Natural killer cell treated with Interleukin-12 subunit alpha and Interleukin-12 subunit beta and Interleukin-15 and Interleukin-18, amount 100 ng/mL, for 72 hours (primary cell): ENCODE data around the gene JAG1. TPM values are rescaled to one million over a fixed set of nuclear protein-coding genes. Genes with fewer than 3 reads are reported as not detected.

Experiments used
- ATAC-seq, 2 donors: fragments of 150-1000 bp; cut with Tn5 transposase in 1 of 2; sonication (Bioruptor Pico), chemical (Tn5 transposase) in 1 of 2; 2 replicates each; pipeline ENCODE4 v1.10.0; 2021
- DNase-seq: peaks from one replicate; pipeline ENCODE4 v3.0.0; 2022; ENCODE audit warnings: low spot score
- H3K27ac Mint-ChIP-seq, 2 donors: 1 replicate in 1 of 2; 2 replicates in 1 of 2; pipeline ENCODE4 v1.8.0; 2022; ENCODE audit warnings: mixed read lengths in 2 of 2, mild to moderate bottlenecking in 1 of 2, moderate library complexity in 1 of 2
- H3K27me3 Mint-ChIP-seq, 2 donors: 1 replicate in 1 of 2; 2 replicates in 1 of 2; pipeline ENCODE4 v1.8.0; 2022; ENCODE audit warnings: mixed read lengths in 2 of 2
- H3K36me3 Mint-ChIP-seq: one replicate; pipeline ENCODE4 v1.8.0; 2022; ENCODE audit warnings: mixed read lengths
- H3K4me1 Mint-ChIP-seq, 2 donors: 1 replicate in 1 of 2; 2 replicates in 1 of 2; pipeline ENCODE4 v1.8.0; 2022; ENCODE audit warnings: low read depth in 2 of 2, mixed read lengths in 2 of 2, mild to moderate bottlenecking in 1 of 2
- H3K4me3 Mint-ChIP-seq: one replicate; pipeline ENCODE4 v1.8.0; 2022; ENCODE audit warnings: mixed read lengths
- H3K9me3 Mint-ChIP-seq: 2 replicates; pipeline ENCODE4 v1.8.0; 2022; ENCODE audit warnings: mixed read lengths
- total RNA-seq, 2 donors: library from RNA; stranded (reverse); gene quantifications; one replicate each; pipeline ENCODE4 v1.2.3, GENCODE V29; 2022

The JAG1 gene
- total RNA-seq, 2 donors from 2014 or later: 0.28 to 0.64 TPM

DNA sequence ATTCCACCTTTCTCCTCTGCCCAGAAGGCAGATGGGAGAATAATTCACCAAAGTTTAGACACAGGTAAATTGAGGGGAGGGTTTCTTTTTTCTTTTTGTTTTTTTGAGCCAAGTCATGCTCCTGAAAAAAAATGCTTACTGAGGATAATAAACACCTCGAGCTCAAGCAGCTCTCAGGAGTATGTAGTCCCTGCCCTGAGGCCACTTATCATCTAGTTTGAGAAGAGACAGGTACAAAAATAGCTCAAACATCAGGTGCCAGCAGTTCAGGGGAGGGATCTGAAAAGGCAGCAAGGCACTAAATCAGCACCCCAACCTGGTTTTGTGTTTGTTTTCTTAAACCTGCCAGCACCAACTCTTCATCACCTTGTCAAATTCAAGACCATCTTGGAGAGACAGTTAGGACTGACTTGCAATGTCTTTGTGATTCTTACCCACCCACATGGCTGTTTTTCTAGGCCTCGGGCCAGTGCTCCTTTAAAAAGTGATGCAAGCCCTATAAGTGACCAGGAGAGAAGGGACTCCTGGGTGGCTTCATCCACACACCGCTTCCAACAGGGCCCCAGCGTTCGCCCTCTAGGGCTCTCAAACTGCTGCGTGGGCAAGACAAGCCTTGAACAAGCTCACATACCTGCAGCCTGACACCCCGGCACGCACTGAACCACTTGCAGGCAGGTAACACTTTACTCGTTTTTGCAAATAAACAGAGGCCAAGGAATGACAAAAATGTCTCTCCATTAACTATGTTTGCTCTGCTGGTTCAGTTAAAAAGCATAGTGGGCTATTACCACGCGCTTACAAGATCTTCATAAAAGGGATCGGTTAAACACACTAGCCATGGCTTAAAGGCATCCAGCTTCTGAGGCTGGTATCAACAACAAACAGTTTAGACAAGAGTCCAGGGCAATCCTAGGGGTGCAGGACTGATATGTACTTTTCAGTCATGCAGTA is 13.9 kb downstream of the JAG1 start:
- ATAC-seq: no peak

DNA sequence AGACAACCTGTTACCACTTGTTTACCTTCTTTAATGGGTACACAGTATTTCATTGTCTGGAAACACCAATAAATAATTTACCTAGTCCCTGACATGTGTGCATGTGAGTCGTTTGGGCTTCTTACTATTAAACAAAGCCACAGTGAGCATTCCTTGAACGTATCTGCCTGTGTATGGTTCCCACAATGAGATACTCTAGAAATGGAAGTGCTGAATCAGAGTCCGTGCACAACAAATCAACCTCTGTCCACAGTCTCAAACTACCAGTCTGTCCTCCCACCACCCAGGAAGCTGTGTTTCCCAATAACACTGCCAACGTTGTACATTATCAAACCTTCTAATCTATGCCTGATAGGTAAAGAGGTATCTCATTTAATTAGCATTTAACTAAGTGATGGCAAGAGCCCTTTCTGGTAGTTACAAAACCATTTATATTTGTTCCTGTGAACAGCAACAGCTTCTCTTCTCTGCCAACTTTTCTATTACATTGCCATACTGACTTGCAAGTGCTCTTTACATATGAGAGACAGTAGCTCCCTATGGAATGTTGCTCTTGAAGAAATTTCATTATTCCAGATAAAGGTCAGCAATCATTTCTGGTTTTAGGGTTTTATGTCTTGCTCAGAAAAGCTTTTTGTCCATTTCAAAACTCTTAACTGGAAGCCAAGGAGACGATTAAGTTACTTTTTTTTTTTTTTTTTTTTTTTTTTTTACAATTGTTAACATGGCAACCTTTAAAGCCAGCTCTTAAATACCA is 14.7 kb downstream of the JAG1 start:
- Mint-ChIP-seq H3K27me3 (peaks cover 11 to 12% of the 10 kb centered on the region in 2 donors), H3K4me3 (no peak overlapping the region)
- no peak for ATAC-seq

More for the DNA sequence above, 13.9 kb downstream of the JAG1 start:
- no peak for DNase-seq
- no peak overlapping the region for H3K4me3 Mint-ChIP-seq
- no peak overlapping the region for H3K27ac Mint-ChIP-seq
- peaks cover 12 to 19% of the 10 kb centered on the region in 2 donors for H3K27me3 Mint-ChIP-seq
- H3K36me3 Mint-ChIP-seq: no peaks in the 10 kb centered on the region
- peaks cover 0 to 3% of the 10 kb centered on the region in 2 donors for H3K4me1 Mint-ChIP-seq
- H3K9me3 Mint-ChIP-seq: no peaks in the 10 kb centered on the region

DNA sequence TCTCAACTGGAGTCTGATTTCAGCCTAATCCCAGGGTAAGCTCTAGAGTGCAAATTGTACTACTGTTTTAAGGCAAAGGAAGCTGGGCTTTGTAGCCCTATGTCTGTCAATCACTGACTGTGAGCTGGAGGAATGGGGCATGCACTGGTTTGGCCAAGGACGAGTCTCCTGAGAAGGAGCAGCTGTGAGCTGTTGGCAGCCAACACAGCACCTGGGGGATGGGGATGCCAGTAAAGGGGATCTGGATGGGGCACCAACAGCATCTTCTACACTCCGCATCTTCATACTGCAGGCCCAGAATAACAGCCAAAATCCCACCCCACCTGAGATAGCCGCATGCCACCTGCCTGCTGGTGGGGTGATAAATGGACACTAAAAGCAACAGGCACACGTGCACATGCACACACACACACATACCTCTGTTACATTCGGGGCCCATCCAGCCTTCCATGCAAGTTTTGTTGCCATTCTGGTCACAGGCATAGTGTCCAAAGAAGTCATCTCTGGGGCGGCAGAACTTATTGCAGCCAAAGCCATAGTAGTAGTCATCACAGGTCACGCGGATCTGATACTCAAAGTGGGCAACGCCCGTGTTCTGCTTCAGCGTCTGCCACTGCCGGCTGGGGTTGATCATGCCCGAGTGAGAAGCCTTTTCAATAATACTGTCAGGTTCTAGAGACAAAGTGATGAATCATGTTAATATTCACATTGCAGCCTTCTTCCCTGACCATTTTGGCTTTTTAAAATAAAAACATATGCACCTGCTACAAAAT is 15.6 kb downstream of the JAG1 start:
- no peaks in the 10 kb centered on the region for H3K9me3 Mint-ChIP-seq
- no peak overlapping the region for H3K4me3 Mint-ChIP-seq
- ATAC-seq (no peak), DNase-seq (no peak)
- H3K36me3 Mint-ChIP-seq: no peaks in the 10 kb centered on the region
- peaks cover 0 to 3% of the 10 kb centered on the region in 2 donors for H3K4me1 Mint-ChIP-seq
- H3K27ac Mint-ChIP-seq: no peak overlapping the region
- peaks cover 9 to 10% of the 10 kb centered on the region in 2 donors for H3K27me3 Mint-ChIP-seq

More for the DNA sequence above, 14.7 kb downstream of the JAG1 start:
- Mint-ChIP-seq H3K36me3 (no peaks in the 10 kb centered on the region), H3K27ac (no peak overlapping the region), H3K9me3 (no peaks in the 10 kb centered on the region), H3K4me1 (peaks cover 0 to 3% of the 10 kb centered on the region in 2 donors)
- no peak for DNase-seq

DNA sequence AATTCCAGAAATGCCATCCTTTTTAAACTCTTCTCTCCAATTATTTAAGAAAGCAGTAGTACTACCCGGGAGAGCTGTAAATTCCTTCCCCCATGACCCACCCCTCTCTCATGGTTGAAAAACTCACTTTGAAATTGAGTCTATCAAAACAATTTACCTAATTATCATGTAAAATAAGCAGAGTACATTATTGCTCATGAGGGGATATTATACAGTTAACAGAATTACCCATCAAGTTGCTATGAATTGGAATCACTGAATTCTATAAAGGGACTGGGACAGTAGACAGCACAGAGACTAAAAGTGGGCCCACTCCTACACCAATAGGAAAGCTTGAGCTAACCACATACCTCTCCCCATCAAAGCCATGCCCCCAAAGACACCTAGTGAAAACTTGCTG is 16.3 kb downstream of the JAG1 start:
- ATAC-seq (no peak), DNase-seq (no peak)
- no peak overlapping the region for H3K27ac Mint-ChIP-seq
- no peak overlapping the region for H3K4me3 Mint-ChIP-seq
- no peaks in the 10 kb centered on the region for H3K9me3 Mint-ChIP-seq
- H3K4me1 Mint-ChIP-seq: peaks cover 0 to 3% of the 10 kb centered on the region in 2 donors
- H3K27me3 Mint-ChIP-seq: peaks cover 7 to 9% of the 10 kb centered on the region in 2 donors
- H3K36me3 Mint-ChIP-seq: no peaks in the 10 kb centered on the region

DNA sequence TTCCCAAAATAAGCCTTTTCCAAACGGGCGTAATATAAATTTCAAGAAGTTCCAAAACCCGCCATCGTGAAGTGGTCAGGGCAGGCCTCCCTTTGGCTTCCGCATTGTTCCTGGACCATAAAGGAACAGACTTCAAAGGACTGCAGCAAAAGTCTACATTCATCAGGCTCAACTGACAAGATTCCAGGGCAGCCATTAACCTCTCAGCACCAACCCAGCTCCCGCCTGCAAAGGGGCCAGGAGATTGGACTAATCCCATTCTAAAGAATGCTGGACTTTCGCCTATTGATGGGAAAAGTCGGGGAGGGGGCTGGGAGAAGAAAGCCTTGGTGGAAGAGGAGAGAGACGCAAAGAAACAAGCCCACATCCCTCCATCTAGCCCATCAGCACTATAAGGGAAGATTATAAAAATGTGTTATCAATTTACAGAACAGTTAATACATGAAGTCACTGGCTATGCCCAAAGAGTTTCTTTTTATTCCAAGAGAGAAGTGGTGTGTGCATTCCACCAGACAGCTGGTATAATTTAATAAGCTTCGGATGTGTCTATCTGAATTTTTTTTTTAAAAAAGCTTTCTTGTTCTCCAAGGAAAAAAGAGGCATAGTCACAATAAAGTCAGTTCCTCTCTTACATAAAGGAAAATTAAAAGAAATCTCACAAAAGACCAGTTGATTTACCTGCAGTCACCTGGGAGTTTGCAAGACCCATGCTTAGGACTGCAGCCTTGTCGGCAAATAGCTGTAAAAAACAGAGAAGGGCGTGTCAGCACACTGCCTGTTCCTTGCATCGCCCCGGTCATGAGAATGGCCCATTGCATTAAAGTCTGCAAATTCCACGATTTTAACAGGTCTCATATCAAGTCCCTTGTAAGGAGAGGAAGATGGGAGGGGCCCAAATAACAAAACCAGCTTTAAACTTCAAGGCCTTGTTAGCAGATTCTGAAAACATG is 17.8 kb downstream of the JAG1 start:
- no peaks in the 10 kb centered on the region for H3K9me3 Mint-ChIP-seq
- no peaks in the 10 kb centered on the region for H3K4me1 Mint-ChIP-seq
- ATAC-seq: no peak
- no peaks in the 10 kb centered on the region for H3K27me3 Mint-ChIP-seq
- no peak overlapping the region for H3K27ac Mint-ChIP-seq
- no peak overlapping the region for H3K4me3 Mint-ChIP-seq
- no peaks in the 10 kb centered on the region for H3K36me3 Mint-ChIP-seq
- DNase-seq: no peak

DNA sequence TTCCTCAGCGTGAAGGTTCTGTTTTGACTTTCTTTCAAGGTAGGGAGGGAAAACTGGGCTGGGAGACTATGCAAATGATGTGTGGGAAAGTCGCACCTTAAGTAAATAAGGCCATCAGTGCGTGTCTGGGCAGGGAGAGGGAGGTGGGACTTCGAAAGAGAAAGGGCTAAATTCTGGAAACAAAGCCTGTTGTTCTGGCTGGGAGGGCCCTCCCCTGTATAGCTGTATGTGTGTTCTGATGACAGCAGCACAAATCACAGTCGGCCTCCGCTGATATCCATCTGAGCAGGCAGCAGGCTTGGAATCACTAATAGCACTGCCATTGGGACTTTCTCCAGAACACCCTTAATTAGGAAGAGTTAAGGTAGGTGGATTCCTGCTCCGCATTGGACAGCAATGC is 19.2 kb downstream of the JAG1 start:
- no peak overlapping the region for H3K27ac Mint-ChIP-seq
- no peaks in the 10 kb centered on the region for H3K4me1 Mint-ChIP-seq
- DNase-seq (no peak), ATAC-seq (no peak)
- H3K36me3 Mint-ChIP-seq: no peaks in the 10 kb centered on the region
- no peak overlapping the region for H3K4me3 Mint-ChIP-seq
- no peaks in the 10 kb centered on the region for H3K9me3 Mint-ChIP-seq
- H3K27me3 Mint-ChIP-seq: no peaks in the 10 kb centered on the region

DNA sequence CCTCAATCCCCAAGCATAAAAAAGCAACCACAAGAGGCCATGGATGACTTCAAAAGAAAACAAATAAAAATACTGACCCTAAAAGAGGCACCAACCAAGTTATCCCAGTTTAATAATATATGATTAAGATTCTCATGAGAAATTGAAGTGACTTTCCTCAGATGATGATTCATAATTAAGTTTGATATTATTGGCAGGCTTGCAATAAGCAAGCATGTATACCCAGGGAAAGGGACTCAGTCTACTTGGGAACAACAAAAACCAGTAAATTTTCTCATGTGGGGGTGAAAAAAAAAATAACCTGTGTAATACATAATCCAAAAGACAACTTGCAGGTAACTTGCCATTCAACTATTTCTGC is 19.6 kb downstream of the JAG1 start:
- no peak for DNase-seq
- Mint-ChIP-seq H3K4me1 (no peaks in the 10 kb centered on the region), H3K36me3 (no peaks in the 10 kb centered on the region), H3K27ac (no peak overlapping the region), H3K9me3 (no peaks in the 10 kb centered on the region), H3K27me3 (no peaks in the 10 kb centered on the region), H3K4me3 (no peak overlapping the region)
- no peak for ATAC-seq

DNA sequence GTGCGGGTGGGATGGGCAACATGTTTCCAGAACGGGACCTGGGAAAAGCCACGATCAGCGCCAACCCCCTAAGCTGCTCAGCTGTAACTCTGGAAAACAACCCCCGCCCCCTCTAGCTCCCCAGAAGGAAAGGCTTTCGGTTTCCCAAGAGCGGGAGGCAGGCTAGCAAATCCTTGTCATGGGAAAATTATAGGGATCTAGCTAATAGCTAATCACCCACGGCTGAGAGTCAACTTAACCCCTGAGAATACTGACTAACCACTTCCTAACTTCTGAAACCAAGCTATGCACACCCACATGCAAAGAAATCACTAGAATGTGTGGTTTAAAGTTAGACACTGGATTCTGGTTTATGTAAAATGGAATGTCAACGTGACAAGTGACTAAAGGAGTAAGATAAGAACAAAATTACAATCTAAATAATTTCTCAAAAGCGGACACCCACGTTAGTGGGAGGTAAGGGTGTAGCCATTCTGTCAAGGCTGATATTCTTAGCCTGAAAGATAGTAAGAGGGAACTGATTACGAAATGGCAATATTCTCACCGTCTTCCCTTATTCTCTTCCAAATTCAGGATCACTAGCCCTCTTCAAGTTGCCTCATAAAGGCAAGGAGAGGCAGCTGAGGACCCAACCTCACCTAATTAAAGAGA is 20.1 kb downstream of the JAG1 start:
- Mint-ChIP-seq H3K9me3 (no peaks in the 10 kb centered on the region), H3K4me1 (no peaks in the 10 kb centered on the region), H3K27me3 (no peaks in the 10 kb centered on the region), H3K27ac (no peak overlapping the region), H3K36me3 (no peaks in the 10 kb centered on the region), H3K4me3 (no peak overlapping the region)
- no peak for ATAC-seq
- DNase-seq: no peak

DNA sequence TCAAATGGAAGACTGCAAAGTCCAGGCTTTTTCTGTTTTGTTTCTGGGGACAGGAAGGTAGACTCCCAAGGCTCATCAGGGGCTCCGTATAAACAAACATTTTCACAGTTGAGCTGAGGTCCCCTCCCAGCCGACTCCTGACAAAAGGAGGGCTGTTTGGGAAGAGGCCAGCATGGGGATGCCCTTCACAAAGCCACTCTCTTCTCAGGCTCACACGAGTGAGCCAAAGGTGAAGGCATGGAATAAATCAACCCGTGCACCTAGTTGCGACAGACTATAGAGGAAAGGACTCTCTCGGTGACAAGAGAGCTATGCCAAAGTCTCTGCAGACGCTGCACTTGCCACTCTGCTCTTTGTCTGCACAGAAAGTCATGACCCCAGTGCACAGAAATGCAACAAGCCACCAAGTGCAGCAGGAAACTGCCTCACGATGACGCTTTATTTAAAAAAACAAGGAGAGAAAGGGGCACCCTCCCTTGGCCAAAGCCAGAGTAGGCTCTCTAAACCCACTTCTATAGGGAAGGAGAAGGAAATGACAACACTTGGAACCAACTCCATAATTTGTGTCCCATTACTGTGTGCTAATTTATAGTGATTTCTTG is 21.0 kb downstream of the JAG1 start:
- no peaks in the 10 kb centered on the region for H3K9me3 Mint-ChIP-seq
- H3K27me3 Mint-ChIP-seq: no peaks in the 10 kb centered on the region
- H3K36me3 Mint-ChIP-seq: no peaks in the 10 kb centered on the region
- H3K4me1 Mint-ChIP-seq: no peaks in the 10 kb centered on the region
- DNase-seq (no peak), ATAC-seq (no peak)
- H3K27ac Mint-ChIP-seq: no peak overlapping the region
- no peak overlapping the region for H3K4me3 Mint-ChIP-seq

DNA sequence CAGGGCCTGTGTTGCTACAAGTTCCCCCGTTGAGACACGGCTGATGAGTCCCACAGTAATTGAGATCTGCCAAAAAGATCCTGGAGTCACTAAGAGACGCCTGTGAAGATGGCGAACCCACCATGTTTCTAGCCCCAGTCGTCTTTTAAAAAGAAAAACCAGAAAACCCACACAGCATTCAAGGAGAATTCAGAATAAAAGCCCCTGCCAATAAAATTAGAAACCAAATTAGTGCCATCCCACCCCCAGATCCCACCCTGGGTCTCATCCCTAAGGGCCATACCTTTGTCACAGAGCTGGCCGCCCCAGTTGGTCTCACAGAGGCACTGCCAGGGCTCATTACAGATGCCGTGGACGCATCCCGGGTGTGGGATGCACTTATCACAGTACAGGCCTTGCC is 21.6 kb downstream of the JAG1 start:
- Mint-ChIP-seq H3K4me3 (no peak overlapping the region), H3K27ac (no peak overlapping the region), H3K9me3 (no peaks in the 10 kb centered on the region), H3K4me1 (no peaks in the 10 kb centered on the region), H3K27me3 (no peaks in the 10 kb centered on the region), H3K36me3 (no peaks in the 10 kb centered on the region)
- no peak for ATAC-seq
- no peak for DNase-seq

DNA sequence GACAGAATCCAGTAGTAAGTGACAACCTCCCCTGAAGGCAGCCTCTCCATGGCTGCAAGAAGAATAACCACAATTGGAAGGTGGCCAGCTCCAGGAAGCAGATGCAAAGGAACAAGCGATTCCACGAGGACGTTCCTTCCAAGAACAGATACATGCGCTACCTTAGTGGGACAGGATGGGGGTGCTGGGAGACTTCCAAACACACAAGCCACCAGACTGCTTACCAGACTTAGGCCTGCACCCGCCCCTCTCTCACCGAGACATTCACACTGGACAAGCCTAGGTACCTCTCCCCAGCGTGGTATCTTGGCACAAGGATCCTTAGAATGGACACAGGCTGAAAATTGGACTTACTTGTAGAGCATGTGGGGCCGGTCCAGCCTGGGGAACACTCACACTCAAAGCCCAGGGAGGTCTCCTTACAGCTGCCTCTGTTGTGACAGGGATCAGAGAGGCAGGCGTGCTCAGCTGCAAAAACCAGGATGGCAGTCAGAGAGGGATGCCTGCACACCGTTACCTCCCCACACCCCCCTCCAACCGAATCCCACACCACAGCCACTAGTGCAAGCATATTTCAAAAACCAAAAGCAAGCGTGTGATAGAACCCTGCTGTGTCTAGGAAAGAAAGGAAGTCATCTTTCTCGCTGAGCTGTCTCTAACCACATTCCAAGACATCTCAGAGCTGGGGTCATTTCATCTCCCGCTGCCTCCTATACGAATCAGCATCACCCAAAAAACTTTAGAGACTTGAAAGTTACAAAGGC is 22.4 kb downstream of the JAG1 start:
- H3K27me3 Mint-ChIP-seq: no peaks in the 10 kb centered on the region
- DNase-seq: no peak
- H3K27ac Mint-ChIP-seq: no peak overlapping the region
- H3K4me1 Mint-ChIP-seq: no peaks in the 10 kb centered on the region
- H3K9me3 Mint-ChIP-seq: no peaks in the 10 kb centered on the region
- H3K36me3 Mint-ChIP-seq: no peaks in the 10 kb centered on the region
- no peak overlapping the region for H3K4me3 Mint-ChIP-seq
- peak in 1 of 2 donors; percentile 46 for ATAC-seq

DNA sequence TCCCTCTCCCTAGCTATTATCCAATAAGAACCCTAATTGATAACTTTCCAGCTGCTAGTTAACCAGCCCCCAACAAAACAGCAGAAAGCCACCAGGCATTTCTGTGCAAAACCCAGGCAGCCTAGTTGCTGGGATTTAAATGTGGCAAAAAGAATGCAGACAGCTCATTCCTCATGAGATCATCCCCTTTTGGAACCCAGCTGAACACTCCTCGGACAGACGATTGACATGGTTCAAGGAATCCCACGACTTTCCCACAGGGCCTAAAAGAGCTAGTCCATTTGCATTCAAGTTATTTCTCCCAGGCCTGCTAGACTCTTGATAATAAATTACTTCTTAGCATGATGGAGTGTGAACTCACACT is 24.0 kb downstream of the JAG1 start:
- Mint-ChIP-seq H3K4me1 (no peaks in the 10 kb centered on the region), H3K9me3 (no peaks in the 10 kb centered on the region), H3K27ac (no peak overlapping the region), H3K27me3 (no peaks in the 10 kb centered on the region), H3K36me3 (no peaks in the 10 kb centered on the region), H3K4me3 (no peak overlapping the region)
- ATAC-seq (no peak), DNase-seq (no peak)
